ENCODE measurements around the gene BOK. TPM values are rescaled to one million over a fixed set of nuclear protein-coding genes. Genes with fewer than 3 reads are reported as not detected.
"Not testable (repeated sequence)": the region's sequence is repeated elsewhere in the genome, so short reads cannot be mapped to it uniquely, and the experiment has no call there.

BOK gene
- total RNA-seq, 2 experiments from 2014 or later = 0.06 TPM; not detected in 1

DNA sequence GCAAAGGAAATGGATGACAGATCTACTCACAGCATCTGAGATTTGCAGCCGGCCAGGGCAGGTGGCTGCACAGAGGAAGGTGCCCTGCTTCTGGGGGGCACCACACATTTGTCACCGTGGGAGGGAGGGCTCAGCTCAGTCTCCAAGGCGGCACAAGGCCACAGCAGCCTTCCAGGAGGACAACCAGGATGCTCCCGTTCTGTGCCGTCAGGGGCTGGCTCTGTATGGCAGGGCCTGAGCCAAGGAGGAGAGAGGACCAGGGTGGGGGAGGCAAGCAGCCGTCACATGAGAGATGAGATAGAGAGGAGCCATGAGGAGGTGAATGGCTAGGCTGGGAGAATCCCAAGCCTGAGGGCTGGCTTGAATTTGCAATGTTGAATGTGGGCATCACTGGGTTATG is 4.6 kb upstream of the BOK start:
- CTCF ChIA-PET = no interaction called here
- POLR2A ChIA-PET = no interaction called here

DNA sequence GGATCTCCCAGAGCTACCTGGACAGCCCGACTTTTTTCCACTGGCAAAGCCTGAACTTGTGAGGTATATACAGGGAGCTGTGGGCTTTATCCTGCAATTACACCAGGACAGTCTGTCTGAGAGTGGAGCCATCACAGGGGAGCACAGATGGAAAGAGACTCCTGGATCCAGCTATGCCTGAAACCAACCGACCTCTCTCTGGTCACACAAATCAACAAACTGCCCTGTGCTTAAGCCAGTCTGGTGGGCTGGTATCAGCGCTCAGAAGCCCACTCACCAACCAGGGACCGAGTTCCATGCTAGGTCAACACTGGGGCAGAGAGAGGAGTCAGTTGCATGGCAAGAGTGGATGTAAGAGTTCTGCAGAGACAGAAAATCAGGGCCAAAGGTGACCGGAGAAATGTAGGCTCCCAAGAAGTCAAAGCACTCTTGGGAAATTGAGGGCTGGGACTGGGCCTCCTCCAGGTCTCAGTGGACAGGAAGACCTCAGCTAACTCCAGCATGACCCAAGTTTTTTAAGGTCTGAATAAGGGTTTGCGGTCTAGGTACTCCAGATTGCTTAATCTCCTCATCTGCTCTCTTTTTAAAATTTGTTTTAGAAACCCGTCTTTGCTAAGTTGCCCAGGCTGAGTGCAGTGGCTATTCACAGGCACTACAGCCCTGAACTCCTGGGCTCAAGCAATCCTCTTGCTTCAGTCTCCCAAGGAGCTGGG is 3.8 kb upstream of the BOK start:
- CTCF ChIA-PET = no interaction called here
- POLR2A ChIA-PET = no interaction called here

DNA sequence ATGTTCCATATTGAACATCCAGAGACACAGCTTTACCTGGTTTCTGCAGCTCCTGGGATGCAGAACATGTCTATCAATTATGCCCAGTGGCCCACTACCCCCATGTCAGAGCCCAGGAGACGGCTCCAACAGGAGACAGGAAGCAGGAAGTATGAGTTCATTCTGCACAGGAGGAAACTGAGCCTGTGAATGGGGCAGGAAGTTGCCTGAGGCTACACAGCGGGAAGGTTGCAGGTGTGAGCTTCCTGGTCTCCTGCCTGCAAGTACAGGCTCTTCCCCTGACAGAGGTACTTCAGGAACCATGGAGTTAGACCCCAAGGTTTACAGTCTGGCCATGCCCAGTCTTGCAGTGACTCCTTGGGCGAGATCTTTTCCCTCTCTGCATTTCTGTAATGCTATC is 2.8 kb upstream of the BOK start:
- POLR2A ChIA-PET = interaction anchor here (0.7 kb wide), 1 partner anchor 581 kb away, joined by 4 read pairs; no protein-coding TSS in a partner anchor
- CTCF ChIA-PET = no interaction called here

DNA sequence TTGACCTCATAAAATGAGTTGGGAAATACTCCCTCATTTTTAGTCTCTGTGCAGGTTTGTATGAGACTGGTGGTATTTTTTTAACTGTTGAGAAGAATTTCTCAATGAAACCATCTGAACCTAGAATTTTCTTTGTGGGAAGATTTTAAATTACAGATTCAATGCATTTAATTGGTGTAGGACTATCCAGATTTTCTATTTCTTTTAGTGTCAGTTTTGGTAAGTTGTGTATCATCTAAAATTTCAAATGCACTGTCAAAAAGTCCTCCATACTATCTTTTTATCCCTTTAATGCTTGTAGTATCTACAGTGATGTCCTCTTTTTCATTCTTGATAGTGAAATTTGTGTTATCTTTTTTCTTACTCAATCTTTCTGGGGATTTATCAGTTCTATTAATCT is 1.8 kb upstream of the BOK start:
- CTCF ChIA-PET = interaction anchor here (0.6 kb wide), 1 partner anchor 72 kb away, joined by 3 read pairs; no protein-coding TSS in a partner anchor

DNA sequence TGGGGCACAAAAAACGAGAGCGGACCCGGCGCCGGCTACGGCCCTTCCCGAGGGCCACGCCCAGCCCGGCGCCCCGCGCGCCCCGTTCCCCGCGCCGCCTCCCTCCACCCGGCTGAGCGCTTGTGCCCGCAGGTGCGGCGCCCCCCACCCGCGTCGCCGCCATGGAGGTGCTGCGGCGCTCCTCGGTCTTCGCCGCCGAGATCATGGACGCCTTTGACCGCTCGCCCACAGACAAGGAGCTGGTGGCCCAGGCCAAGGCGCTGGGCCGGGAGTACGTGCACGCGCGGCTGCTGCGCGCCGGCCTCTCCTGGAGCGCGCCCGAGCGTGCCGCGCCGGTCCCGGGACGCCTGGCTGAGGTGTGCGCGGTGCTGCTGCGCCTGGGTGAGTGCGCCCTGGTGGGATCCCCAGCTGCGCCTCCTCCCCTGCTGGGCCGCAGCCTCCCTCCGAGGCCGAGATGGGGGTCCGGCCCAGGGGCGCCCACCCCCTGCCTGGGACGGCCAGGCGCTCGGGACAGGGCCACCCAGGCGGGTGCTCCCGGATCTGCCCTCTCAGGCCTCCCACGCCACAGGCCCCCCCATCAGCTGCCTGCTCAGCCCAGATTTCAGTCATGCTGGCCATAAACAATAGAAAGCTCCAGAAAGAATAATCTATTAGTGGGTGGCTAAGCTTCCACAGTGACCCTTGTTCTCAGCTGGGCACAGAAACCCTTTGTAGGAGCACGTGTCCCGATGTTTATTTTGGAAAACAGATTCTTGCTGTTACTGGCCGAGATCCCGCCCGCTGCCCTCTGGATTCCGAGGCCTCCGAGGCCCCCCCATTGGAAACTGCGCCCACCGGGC is 997 bp downstream of the BOK start:
- CTCF ChIA-PET = no interaction called here
- POLR2A ChIA-PET = no interaction called here

More for the DNA sequence above, 1.8 kb upstream of the BOK start:
- POLR2A ChIA-PET = no interaction called here

DNA sequence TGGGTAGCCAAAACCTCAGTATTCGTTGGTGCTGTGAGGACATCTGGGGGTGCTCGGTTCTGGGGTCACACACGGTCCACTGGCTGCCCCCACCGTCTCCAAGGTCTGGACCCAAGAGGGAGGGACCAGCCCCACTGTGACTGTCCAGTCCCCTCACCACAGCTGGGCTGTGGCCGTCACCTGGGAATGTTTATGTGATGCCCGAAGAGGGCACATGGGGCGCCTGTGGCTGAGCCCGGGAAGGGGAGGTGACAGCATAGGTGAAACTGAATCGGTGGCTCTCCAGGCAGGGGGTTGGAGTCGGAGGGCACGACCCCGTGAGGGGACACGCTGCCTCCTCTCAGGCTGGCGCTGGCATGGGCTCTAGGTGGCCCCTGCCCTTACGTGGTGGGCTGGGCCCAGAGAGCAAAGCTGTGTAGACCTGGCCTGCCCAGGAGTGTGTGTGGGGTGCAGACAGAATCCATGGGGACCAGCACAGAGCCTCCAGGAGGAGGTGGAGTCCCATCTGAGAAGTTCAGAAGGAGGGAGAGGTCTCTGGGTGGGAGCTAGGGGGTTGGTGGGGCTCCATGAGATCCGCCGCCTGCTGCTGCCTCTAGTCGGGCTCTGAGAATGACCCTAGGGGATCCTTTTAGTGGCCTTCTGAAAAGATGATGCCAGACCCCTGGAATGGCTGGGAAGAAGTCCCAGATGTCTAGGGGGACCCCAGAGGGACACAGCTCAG is 1.8 kb downstream of the BOK start:
- POLR2A ChIA-PET = no interaction called here
- CTCF ChIA-PET = no interaction called here

DNA sequence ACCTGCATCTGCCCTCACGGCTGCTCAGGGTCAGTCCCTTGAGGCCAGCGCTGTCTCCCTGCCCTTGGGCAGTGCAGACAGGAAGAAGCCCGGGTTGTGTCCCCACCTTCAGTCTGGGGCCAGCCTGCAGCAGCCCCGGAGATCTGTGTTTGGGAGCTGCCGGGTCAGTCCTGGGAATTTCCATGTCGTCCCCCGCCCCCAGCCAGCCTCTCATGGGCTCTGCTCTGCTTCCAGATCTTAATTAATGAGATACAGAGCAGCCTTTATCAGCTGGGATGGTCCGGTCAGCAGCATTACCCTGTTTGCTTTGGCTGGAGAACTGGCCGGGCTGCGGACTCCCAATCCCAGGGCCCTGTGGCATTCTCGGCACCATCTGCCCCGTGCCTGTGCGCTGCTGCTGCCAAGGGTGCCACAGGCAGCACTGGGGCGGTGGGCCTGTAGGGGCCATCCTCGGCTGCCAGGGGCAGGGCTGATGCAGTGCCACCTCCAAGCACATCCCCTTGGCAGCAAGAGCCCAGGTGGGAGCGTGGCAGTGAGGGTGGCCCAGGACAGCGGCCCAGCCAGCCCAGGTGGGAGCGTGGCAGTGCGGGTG is 2.4 kb downstream of the BOK start:
- CTCF ChIA-PET = no interaction called here
- POLR2A ChIA-PET = no interaction called here

DNA sequence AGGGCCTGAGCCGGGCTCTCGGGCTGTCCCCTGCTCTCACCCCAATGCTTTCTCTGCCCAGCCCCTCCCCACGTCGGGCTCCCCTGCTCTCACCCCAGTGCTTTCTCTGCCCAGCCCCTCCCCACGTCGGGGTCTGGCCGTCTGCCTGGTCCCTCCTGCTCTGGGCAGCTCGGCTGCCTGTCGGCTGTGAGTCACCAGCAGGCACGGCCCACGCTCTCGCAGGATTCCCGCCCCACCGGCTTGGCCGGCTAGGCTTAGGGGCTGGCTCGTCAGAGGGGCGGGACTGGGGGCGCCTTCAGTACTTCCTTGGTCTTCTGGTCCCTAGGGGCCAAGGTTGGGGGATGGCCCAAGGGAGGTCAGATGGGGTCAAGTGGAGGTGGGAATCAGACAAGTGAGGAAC is 3.3 kb downstream of the BOK start:
- ChIA-PET POLR2A (no interaction called here), CTCF (no interaction called here)

DNA sequence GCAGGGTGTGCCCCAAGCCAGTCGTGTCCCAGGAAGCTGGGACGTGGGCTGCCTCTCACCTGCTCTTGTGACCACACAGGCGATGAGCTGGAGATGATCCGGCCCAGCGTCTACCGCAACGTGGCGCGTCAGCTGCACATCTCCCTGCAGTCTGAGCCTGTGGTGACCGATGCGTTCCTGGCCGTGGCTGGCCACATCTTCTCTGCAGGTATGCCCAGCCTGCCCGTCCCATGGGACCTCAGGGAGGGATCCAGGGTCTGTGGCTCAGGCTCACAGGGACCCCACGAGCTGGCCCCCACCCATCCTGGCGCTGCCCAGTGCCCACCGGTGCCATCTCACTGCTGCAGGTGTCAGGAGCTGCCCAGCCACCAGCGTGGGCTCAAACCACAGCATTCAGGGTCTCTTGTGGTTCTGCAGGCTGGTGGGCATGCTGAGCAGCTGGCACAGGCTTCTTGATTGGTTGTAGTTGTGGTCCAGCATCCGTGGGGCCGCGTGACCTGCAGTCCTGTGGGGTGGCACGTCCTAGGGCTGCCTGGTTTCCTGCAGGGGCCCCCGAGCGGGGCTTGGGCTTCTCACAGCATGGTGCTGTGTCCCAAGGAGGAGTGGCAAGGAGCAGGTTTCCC is 3.8 kb downstream of the BOK start:
- POLR2A ChIA-PET = interaction anchor here (0.6 kb wide), 1 partner anchor 12 kb away, joined by 3 read pairs; no protein-coding TSS in a partner anchor

DNA sequence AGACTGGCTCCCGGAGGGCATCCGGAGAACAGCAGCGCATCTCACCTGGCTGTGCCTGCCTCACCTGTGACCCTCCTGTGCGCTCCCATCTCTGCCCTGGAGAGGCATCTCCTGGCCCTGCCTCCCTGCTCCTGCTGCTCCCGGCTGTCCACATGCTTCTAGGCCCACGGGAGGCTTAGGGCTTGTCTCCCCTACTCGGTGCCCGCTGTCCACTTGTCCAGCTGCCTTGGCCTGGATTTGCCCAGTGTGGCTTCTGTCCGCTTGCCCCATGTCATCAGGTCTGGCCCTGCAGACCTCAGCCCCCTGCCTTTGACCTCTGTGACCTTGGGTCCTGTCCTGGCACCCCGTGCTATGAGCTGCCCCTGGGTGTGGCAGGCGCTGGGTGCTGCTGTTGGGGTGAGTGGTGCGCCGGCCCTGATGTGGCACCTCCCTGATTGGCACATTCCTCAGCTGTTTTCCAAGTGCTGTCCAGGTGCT is 4.5 kb downstream of the BOK start:
- ChIA-PET POLR2A (interaction anchor here (0.6 kb wide), 1 partner anchor 13 kb away, joined by 3 read pairs; no protein-coding TSS in a partner anchor), CTCF (no interaction called here)

More for the DNA sequence above, 3.8 kb downstream of the BOK start:
- CTCF ChIA-PET = no interaction called here

DNA sequence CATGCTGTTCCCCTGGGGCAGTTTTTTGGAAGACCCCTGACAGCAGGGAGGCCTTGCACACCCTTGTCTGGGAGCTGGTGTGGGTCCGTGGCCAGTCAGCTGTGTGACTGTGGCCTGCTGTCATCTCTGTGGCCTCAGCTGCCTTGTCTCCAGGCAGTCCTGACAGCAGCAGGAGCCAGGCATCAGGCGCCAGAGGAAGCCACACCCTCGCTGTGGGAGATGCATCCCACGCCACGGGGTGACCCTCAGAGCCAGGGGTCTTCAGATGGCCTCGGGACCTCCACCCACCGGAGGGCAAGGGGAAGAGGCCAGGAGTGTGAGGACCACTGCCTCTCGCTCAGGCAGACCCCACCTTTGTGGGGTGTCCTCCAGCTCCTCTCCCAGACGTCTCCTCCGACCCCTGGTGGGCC is 5.0 kb downstream of the BOK start:
- POLR2A ChIA-PET = no interaction called here
- CTCF ChIA-PET = no interaction called here

DNA sequence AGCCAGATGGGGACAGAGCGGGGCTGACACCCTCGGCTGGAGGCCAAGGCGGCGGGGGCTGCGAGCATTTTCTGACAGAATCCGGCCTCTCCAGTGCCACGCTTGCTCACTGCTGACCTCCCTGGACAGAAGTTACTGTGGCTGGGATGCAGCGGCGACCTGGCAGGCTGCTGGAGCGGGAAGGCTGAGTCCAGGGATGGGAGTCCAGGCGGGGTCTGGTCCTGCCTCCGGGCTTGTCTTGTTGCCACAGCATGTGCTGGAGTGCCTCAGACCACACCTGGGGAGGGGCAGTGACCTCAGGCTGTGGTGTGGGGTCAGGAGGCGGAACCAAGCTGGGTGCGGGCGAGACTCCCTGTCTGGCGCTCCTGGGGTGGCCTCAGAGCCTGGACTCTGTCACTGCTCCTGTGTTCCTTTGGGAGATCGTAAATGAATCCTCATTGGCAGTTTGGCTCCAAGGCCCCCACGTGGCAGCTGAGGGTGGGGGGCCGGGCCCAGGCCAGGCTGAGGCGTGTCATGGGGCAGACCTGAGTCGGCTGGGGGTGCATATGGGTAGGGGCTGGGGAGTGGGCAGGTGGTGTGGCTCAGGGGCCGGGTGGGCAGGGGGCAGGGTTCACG is 5.5 kb downstream of the BOK start:
- CTCF ChIA-PET = no interaction called here
- POLR2A ChIA-PET = no interaction called here

DNA sequence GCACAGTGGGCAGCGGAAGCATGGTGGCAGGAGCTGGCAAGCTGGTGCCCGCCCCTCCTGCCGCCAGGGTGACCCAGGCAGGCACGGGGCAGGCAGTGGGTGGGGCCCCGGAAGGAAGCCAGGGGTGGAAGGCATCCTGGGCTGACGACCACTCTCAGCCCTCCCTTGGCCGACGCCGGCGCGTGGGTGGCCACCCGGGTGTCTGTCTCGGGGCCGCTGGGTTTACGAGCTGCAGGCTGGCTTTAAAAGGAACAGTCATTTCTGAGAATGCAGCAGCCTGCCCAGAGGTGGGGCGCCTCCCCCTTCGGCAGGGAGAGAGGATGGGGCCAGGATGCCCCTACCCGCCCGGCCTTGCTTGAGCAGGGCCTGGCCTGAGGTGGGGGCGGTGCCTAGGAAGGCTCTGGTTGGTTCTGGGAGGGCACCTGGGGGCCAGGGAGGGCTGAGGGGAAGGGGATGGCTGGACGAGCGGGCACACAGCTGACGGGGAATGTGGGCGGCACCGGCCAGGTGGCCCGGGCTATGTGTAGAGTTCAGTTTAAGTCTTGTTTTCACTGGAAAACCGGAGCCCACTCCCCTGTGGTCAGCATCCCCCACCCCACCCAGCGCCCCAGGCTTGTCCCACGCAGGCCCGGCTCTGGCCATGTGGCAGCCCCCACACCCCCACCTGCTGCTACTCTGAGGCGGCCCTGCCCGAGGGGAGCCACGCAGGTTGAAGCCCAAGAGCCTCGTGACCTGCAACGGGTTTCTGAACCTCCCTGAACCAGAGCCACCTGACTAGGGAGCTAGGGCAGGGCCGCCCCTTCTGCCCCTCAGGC is 6.3 kb downstream of the BOK start:
- CTCF ChIA-PET = interaction anchor here (0.6 kb wide), 1 partner anchor 151 kb away, joined by 4 read pairs; no protein-coding TSS in a partner anchor
- POLR2A ChIA-PET = no interaction called here

DNA sequence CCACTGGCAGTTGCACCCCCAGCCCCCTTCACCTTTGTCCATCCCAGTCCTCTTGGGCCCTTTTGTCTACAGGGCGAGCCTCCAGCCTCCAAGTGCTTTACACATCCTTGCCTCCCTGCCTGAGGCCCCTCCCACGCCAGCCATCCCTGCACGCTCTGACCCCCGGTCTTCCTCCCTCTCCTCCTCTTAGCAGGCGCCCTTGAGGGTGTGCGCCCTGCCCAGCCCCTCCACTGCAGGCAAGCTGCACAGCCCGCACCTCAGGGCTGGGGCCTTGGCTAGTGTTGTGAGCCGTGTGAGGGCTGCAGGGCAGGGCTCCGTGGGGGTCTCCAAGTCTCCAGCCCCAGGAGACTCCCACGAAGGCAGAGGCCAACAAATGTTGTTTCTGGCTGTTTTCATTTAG is 6.9 kb downstream of the BOK start:
- ChIA-PET POLR2A (no interaction called here), CTCF (interaction anchor here (0.6 kb wide), 1 partner anchor 152 kb away, joined by 4 read pairs; no protein-coding TSS in a partner anchor)

DNA sequence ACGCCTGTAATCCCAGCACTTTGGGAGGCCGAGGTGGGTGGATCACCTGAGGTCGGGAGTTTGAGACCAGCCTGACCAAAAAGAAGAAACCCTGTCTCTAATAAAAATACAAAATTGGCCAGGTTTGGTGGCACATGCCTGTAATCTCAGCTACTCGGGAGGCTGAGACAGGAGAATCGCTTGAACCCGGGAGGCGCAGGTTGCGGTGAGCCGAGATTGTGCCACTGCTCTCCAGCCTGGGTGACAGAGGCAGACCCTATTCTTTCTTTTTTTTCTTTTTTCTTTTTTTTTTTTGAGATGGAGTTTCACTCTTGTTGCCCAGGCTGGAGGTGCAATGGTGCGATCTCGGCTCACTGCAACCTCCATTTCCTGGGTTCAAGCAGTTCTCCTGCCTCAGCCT is 7.5 kb downstream of the BOK start:
- CTCF ChIA-PET, POLR2A ChIA-PET: not testable (repeated sequence)

DNA sequence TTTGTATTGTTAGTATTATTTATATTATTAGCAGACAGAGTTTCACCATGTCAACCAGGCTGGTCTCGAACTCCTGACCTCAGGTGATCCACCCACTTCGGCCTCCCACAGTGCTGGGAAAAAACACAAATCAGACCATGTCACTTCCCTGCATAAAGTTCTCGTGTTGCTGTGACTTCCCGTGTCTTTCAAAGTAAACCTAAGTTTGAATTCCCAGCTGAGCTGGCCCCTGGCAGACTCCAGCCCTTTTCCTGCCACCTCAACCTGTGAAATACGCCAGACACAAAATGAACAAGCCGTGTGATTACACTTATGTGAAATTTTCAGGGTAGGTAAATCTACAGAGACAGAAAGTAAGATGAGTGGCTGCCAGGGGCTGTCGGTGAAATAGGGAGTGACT is 7.9 kb downstream of the BOK start:
- ChIA-PET CTCF (no interaction called here), POLR2A (no interaction called here)

DNA sequence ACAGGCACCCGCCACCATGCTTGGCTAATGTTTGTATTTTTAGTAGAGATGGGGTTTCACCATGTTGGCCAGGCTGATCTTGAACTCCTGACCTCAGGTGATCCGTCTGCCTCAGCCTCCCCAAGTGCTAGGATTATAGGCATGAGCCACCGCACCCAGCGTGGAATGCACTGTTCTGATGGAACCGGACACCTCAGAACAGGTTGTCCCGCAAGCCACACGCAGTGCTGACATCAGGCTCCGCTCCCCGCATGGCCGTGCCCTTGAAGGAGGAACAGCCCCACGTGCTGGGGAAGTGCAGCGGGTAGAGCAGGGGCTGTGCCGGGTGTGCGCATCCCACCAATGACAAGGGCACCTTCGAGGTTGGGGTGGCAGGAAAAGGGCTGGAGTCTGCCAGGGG is 8.7 kb downstream of the BOK start:
- CTCF ChIA-PET, POLR2A ChIA-PET: not testable (repeated sequence)

DNA sequence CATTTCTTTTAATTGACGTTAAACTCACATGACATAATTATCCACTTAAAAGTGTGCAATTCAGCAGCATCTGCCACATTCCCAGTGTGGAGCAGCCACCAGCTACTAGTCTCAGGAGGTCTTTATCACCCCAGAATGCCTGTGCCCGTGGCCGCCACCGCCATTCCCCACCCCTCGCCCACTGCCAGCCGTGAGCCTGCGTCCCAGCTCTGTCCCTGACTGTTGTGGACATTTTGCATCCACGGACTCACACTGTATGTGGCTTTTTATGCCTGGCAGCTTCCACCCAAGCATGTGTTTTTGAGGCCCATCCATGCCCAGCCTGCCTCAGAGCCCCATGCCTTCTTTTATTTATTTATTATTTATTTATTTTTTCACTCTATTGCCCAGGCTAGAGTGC is 9.2 kb downstream of the BOK start:
- ChIA-PET CTCF (no interaction called here), POLR2A (no interaction called here)

Data from activated CD8-positive, alpha-beta memory T cell treated with anti-CD3 and anti-CD28 coated beads for 36 hours (primary cell).